DMS79 (cell line): ENCODE data around the gene NECTIN4.
"Not testable (repeated sequence)": the region's sequence is repeated elsewhere in the genome, so short reads cannot be mapped to it uniquely, and the experiment has no call there.

Experiments used
- DNase-seq: peaks from one replicate; lab custom pipeline; 2025; lab: John Stamatoyannopoulos, UW

NECTIN4 gene

GRCh38 chr1:161054232-161054631, 35.1 kb downstream of the NECTIN4 start:
- no peak for DNase-seq

- DNase-seq, result no peak
Observed at GRCh38 chr1:161052899-161053298, 36.5 kb downstream of the NECTIN4 start.

DNA sequence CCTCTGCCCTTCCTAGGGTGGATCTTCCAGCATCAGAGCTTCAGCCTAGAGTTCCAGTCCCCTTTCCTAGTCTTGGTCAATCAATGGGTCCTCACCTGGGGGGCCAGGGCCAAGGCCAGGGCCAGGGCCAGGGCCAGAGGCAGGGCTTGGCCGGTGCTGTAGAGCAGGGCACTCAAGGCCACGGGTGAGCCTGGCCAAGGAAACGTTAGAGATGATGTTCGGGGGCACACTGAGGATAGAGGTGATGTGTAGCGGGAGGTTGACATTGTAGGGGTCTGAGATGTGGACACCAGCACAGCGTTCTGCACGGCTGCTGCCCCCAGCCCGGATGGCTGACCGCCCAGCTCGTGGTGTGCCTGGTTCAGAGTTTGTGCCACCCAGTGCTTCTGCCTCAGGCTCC, 38.1 kb downstream of the NECTIN4 start:
- no peak for DNase-seq

DNA sequence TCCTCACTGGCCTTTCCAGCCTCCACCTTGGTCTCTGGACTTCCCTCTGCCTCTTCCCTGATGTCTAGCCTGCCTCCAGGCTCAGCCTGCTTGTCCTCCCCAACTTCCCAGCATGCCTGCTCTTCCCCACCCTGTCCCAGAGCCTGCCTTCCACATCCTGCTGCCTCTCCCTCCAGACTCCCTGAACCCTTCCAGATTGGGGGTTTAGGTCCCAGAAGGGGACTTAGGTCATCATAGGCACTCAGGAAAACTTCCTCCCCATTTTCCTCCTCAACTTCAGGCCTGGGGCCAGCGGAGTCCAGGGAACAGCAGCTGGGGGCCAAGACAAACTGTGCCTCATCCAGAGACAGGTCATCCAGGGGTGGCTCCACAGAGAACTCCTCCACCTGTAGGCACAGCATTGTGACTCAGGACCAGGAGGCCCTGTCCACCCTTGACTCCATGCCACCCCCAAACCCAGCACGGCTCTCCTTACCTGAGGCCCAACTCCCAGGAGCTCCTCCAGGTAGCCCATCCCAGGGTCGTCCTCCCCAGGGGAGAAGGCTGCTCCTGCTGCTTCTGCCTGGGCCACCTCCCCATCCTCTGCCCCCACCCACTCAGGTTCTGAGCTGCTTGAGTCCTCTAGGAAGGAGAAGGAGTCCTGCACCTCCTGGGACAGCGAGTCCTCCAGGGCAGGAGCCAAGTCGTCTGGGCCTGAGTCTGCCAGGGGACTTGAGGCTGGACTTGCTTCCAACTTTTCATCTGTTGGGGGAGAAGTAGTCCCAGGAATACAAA, 40.2 kb downstream of the NECTIN4 start:
- DNase-seq, result no peak

DNA sequence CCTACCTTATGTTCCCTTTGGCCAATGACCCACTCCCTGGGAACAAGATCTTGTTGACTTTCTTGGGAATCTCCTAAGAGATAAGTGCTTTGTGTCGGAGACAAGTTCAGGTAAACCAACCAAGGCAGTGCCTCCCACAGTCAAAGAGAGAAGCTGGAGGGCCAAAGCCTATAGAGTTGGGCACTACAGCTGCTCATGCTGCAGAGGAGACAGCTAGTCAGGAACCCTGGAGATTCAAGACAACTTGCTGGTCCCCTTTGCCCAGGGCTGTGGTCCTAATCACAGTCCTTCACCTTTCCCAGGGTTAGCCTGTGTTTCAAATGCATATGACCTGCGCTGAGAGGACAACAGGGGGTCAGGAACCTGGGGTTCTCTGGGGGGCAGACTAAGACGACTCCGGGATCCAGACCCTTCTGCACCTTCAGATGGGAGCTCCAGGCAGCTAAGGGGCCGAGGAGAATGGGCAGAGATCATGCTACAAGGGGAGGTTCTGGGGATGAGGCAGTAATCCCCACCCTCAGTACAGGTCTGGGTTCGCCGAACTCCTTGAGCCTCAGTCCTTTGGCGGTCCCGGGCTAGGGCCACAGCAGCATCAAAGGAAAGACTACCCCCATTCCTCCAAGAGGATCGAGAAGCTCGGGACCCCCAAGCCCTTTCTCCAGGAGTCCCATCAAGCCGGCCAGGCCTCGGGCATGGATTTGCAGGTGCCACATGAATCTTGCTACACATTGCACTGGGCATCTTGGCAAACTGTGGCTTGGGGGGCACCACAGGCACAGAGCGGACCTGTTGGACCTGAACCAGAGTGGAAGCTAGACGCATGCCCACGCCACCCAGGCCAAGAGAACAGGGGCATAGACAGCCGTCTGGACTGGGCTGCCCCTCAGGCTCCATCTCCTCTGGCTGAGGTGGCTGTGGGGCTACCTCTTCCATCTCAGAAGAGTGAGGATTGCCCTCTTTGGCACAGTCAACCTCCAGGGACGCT, 41.6 kb downstream of the NECTIN4 start:
- no peak for DNase-seq

GRCh38 chr1:161046605-161047228, 42.6 kb downstream of the NECTIN4 start:
- DNase-seq, result no peak

DNA sequence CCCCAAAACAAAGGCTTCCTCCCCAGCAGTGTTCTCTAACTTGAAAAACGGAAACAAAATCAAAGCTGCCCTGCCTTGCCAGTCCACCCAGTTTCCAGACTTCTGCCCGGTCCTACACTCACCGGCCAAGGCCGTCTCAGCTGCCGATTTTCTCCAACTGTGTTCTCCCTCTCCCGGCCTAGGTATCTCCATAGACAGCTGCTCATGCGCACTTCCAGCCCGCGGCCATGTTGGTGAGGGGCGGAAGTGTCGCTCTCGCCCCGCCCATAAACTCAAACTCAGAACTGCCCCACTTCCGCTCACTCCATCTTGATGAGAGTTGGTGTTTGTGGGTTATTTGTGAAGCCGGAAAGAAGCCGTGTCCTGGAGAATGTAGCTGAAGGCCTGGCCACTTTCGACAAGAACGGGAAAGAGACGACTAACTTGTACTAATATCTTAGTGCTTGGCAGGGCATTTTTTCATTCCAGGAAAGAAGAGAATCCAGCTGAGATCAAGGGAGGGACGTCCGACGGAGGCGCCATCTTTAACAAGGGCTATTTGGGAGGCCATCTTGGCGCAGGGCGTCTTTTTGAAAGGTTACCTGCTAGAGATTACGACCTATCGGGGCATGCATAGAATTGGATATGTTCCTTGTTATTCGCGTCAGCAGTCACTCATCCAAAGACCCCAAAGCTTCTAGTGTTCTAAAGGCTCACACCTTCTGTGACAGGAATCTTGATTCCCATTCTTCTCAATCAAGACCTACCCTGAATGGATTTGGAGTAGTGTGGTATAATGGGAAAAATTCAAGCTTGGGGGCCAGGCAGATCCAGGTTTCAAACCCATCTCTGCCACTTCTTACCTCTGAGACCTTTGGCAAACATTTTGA, 43.4 kb downstream of the NECTIN4 start, which contains the start of gene USF1:
TSS of gene USF1 (minus strand) at position 242 of the 869 bp plus-strand sequence. CDS start 2,702 bp downstream, outside the sequence.
- DNase-seq, result peak; percentile 94

GRCh38 chr1:161044908-161045735, 44.2 kb downstream of the NECTIN4 start:
- peak; percentile 65 for DNase-seq

GRCh38 chr1:161044535-161044907, 44.8 kb downstream of the NECTIN4 start:
- no peak for DNase-seq

DNA sequence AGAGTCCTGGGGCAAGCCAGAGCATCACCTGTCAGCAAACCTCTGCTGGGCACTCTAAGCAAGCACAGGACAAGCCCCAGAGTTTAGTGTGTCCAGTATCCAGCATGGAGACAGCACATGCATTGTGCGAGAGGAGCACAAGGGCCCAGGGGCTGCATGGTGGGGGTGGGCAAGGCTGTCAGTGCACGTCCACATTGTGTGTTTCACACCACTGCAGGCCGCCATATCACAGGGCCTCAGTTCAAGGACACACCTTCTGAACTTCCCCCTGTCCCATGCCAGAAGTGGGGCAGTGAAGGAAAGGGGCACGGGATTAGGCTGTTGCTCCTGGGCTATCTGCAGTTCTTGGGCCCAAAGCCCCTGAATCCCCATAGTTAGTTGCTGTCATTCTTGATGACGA, 49.8 kb downstream of the NECTIN4 start:
- no peak for DNase-seq

- DNase-seq, result no peak
Observed at GRCh38 chr1:161039154-161039545, 50.2 kb downstream of the NECTIN4 start.

GRCh38 chr1:161038523-161039153, 50.7 kb downstream of the NECTIN4 start, which contains the start of gene TSTD1:
TSS of gene TSTD1 (minus strand) at chr1:161038964. CDS start at chr1:161038889, 75 bp downstream.
- peak; percentile 76 for DNase-seq

DNA sequence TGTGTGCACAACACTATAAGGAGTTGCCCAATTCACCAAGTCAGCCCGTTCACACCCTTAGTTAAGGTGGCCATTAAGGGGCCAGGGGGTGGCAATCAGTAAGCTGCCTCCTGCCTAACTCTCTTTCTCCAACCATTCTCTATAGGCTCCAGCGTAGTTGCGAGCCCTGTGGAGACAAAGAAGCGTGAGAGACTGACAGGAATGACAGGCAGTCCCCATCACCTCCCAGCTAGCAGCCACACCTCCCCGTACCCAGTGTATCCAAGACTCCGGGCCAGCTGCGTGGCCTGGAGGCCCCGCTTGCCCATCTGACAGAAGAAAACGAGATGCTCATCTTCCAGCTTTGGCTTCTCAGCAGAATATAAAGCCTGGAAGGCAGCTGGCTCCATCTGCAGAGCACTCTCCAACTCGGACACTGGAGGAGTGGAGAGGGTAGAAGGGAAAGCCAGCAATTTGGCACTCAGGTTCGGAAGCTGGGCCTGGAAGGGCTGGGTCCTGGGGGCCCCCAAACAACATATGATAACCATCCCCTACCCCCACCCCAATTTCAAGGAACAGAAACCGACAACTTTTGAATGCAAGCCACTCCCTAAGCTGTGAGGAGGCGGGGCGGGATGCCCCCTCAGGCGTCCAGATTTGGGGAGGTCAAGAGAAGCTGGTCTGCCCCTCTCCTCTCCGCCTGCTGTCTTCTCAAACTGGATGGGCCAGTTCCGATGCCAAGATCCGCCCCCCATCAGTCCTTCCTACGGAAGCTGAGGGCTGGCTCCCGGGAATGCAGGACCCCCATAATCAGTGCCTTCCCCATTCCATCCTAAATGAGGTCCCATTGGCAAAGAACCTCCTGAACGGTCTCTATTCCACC, 51.5 kb downstream of the NECTIN4 start:
- DNase-seq, result peak; percentile 21

DNA sequence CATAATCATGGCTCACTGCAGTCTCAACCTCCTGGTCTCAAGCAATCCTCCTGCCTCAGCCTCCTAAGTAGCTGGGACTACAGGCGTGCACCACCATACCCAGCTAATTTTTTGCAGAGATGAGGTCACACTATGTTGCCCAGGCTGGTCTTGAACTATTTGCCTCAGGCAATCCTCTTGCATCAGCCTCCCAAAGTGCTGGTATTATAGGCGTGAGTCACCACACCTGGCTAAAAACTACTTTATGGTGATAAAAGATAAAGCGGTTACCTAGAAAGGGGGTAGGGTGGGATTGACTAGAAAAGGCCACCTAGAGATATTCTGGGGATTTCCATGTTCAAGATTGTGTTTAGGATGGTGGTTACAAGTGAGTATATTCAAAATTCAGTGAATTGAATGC, 55.6 kb downstream of the NECTIN4 start:
- no peak for DNase-seq

- no peak for DNase-seq
Observed at GRCh38 chr1:161032409-161032808, 56.9 kb downstream of the NECTIN4 start.

- DNase-seq, result no peak
Observed at GRCh38 chr1:161031874-161032273, 57.5 kb downstream of the NECTIN4 start.

- not testable (repeated sequence) for DNase-seq
Observed at GRCh38 chr1:161029466-161029865, 59.9 kb downstream of the NECTIN4 start.

DNA sequence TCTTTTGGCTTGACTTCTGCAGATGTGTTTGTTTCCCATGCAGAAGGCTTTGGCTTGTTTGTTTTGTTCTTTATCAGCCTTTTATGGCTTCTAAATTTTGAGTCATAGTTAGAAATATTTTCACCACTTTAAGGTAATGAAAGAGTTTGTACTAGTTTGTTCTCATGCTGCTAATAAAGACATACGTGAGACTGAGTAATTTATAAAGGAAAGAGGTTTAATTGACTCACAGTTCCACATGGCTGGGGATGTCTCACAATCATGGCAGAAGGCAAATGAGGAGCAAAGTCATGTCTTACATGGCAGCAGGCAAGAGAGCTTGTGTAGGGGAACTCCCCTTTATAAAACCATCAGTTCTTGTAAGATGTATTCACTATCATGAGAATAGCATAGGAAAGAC, 62.4 kb downstream of the NECTIN4 start:
- DNase-seq, result not testable (repeated sequence)

GRCh38 chr1:161022432-161022831, 66.9 kb downstream of the NECTIN4 start:
- not testable (repeated sequence) for DNase-seq
